ENCODE data around the gene MX1.

MX1 gene

GRCh38 chr21:41431788-41432548 is 5.9 kb downstream of the MX1 start:
- TF ChIP-seq Cebpa-rat (IDR thresholded peaks at IDR 0.05) = no peak
- Histone ChIP-seq H3K9ac (peak overlapping the region in 6 of 11 experiments; percentile 21 to 63 (median 50); a peak in 9 of 22 replicates), H3K4me3 (peak overlapping the region in 4 of 10 experiments; percentile 7 to 20 (median 12); a peak in 2 of 20 replicates), H3K4me1 (peaks cover 33 to 64% (median 61%) of the 10 kb centered on the region in 10 experiments), H3K36me3 (peaks cover 18 to 80% (median 28%) of the 10 kb centered on the region in 11 experiments; a peak in 20 of 22 replicates), H3K4me2 (peak overlapping the region; percentile 49 to 94 (median 77)), H3K9me3 (replicated peaks in 1 of 11) (peaks cover 35 to 44% (median 40%) of the 10 kb centered on the region in 11 experiments), H3K27ac (peak overlapping the region in 7 of 11 experiments; percentile 43 to 79 (median 68); a peak in 14 of 22 replicates), H4K20me1 (peaks cover 0 to 13% (median 0%) of the 10 kb centered on the region in 11 experiments; a peak in 1 of 22 replicates), H3K27me3 (peaks cover 8 to 25% (median 13%) of the 10 kb centered on the region in 11 experiments)

DNA sequence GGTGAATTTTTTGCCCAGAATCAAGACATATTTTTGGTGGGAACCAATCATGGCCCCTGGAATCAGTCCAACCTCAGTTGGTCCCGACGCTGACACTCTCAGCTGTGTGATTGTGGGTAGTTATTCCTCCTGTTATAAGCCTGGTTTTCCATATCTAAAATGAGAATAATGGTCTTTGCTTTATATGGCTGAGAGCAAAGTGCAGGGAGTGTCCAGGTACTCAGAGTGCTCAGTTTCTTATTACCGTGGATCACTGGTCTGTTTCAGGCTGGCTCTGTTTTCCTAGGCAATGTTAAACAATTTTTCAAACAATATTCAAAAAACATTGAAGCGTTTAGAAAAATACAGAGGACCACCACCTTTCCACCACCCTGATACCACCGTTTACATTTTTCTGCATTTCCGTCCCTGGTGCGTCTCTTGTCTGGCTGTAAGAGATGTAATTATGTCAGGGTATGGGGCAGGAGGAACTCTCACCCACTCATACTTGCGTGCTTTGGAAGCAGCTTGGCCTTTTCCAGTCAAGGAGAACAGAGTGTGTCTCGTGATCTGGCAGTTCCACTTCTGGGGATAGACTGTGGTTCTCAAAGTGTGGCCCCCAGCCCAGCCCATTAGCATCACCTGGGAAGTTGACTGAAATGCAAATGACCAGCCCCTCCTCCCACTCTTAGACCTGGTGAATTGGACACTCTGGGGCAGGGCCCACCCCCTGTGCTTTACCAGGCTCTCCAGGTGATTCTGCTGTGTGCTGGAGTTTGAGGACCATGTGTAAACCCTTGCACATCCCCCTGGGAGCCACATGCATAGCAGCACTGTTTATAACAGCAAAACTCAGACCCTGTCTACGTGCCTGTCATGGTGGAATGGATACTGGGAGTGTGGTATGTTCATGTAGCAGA is 6.8 kb downstream of the MX1 start:
- peak overlapping the region in 7 of 11 experiments; percentile 34 to 79 (median 68); a peak in 11 of 22 replicates for H3K27ac ChIP-seq
- TF ChIP-seq Cebpa-rat (IDR thresholded peaks at IDR 0.05) = no peak
- H3K27me3 ChIP-seq = peaks cover 0 to 16% (median 4%) of the 10 kb centered on the region in 11 experiments; a peak in 16 of 22 replicates
- peaks cover 24 to 56% (median 52%) of the 10 kb centered on the region in 10 experiments for H3K4me1 ChIP-seq
- H3K4me3 ChIP-seq = no peak overlapping the region
- peak overlapping the region; percentile 49 to 94 (median 77); a peak in 21 of 22 replicates for H3K4me2 ChIP-seq
- H4K20me1 ChIP-seq = peaks cover 0 to 13% (median 0%) of the 10 kb centered on the region in 11 experiments; a peak in 1 of 22 replicates
- H3K9ac ChIP-seq = peak overlapping the region in 5 of 11 experiments; percentile 21 to 63 (median 51); a peak in 7 of 22 replicates
- H3K9me3 ChIP-seq (replicated peaks in 1 of 11) = peaks cover 35 to 47% (median 42%) of the 10 kb centered on the region in 11 experiments
- peaks cover 18 to 85% (median 30%) of the 10 kb centered on the region in 11 experiments; a peak in 20 of 22 replicates for H3K36me3 ChIP-seq

GRCh38 chr21:41433566-41433965 is 7.5 kb downstream of the MX1 start:
- no peak overlapping the region for H3K27ac ChIP-seq
- H3K36me3 ChIP-seq = peaks cover 18 to 91% (median 30%) of the 10 kb centered on the region in 11 experiments; a peak in 20 of 22 replicates
- peak overlapping the region in 4 of 11 experiments; percentile 77 to 94 (median 88); a peak in 7 of 22 replicates for H3K4me2 ChIP-seq
- H3K9ac ChIP-seq = no peak overlapping the region
- H3K9me3 ChIP-seq (replicated peaks in 1 of 11) = peaks cover 35 to 47% (median 42%) of the 10 kb centered on the region in 11 experiments
- H4K20me1 ChIP-seq = peaks cover 0 to 17% (median 0%) of the 10 kb centered on the region in 11 experiments; a peak in 1 of 22 replicates
- H3K4me3 ChIP-seq = no peak overlapping the region
- no peak for TF ChIP-seq Cebpa-rat (IDR thresholded peaks at IDR 0.05)
- H3K27me3 ChIP-seq = peaks cover 0 to 9% (median 0%) of the 10 kb centered on the region in 11 experiments; a peak in 6 of 22 replicates
- H3K4me1 ChIP-seq = peaks cover 17 to 48% (median 45%) of the 10 kb centered on the region in 10 experiments

GRCh38 chr21:41435706-41436105 is 9.7 kb downstream of the MX1 start:
- TF ChIP-seq Cebpa-rat (IDR thresholded peaks at IDR 0.05) = no peak
- peaks cover 12 to 30% (median 26%) of the 10 kb centered on the region in 10 experiments; a peak in 19 of 20 replicates for H3K4me1 ChIP-seq
- H3K4me2 ChIP-seq = no peak overlapping the region
- peaks cover 18 to 97% (median 30%) of the 10 kb centered on the region in 11 experiments; a peak in 20 of 22 replicates for H3K36me3 ChIP-seq
- H3K27ac ChIP-seq = no peak overlapping the region
- H3K27me3 ChIP-seq = no peaks in the 10 kb centered on the region
- H3K9ac ChIP-seq = no peak overlapping the region
- peaks cover 35 to 47% (median 42%) of the 10 kb centered on the region in 11 experiments for H3K9me3 ChIP-seq (replicated peaks in 1 of 11)
- H3K4me3 ChIP-seq = no peak overlapping the region
- H4K20me1 ChIP-seq = 0 out of 22 replicates have a peak, but pooled peaks cover 0 to 5% (median 0%) of the 10 kb centered on the region in 11 experiments

GRCh38 chr21:41437729-41438128 is 11.7 kb downstream of the MX1 start:
- Histone ChIP-seq H3K4me3 (no peak overlapping the region), H3K4me1 (peaks cover 0 to 9% (median 6%) of the 10 kb centered on the region in 10 experiments; a peak in 16 of 20 replicates), H4K20me1 (0 out of 22 replicates have a peak, but pooled peaks cover 0 to 5% (median 0%) of the 10 kb centered on the region in 11 experiments), H3K4me2 (no peak overlapping the region), H3K27me3 (no peaks in the 10 kb centered on the region), H3K9ac (no peak overlapping the region), H3K36me3 (peaks cover 18 to 100% (median 41%) of the 10 kb centered on the region in 11 experiments; a peak in 20 of 22 replicates), H3K27ac (no peak overlapping the region), H3K9me3 (replicated peaks in 1 of 11) (peaks cover 35 to 46% (median 41%) of the 10 kb centered on the region in 11 experiments)
- TF ChIP-seq Cebpa-rat (IDR thresholded peaks at IDR 0.05) = no peak

GRCh38 chr21:41438425-41439113 is 12.5 kb downstream of the MX1 start:
- no peak for TF ChIP-seq Cebpa-rat (IDR thresholded peaks at IDR 0.05)
- Histone ChIP-seq H3K27me3 (no peaks in the 10 kb centered on the region), H3K9me3 (replicated peaks in 1 of 11) (peaks cover 30 to 40% (median 35%) of the 10 kb centered on the region in 11 experiments), H3K9ac (no peak overlapping the region), H3K27ac (no peak overlapping the region), H3K4me3 (no peak overlapping the region), H4K20me1 (0 out of 22 replicates have a peak, but pooled peaks cover 0 to 5% (median 0%) of the 10 kb centered on the region in 11 experiments), H3K4me2 (no peak overlapping the region), H3K4me1 (peaks cover 0 to under 1% (median 0%) of the 10 kb centered on the region in 10 experiments; a peak in 2 of 20 replicates), H3K36me3 (peaks cover 18 to 100% (median 41%) of the 10 kb centered on the region in 11 experiments; a peak in 20 of 22 replicates)

DNA sequence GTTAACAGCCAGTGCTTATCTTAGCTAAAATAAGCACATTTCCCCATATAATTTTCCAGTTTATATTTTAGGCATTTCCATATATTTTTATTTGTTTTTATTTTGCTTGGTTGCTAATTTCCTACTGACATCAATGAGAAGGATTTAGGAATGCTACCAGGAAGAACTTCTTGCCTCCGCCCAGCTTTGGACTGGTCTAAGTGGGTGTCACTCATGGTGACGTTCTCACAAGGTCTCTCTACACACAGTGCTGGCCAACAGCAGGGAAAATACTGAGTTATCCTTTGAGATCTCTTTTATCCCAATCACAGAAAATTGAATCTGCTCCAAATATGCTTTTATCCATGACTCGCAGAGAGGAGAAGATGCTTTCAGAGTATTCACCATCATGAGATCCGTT is 13.2 kb downstream of the MX1 start:
- Histone ChIP-seq H4K20me1 (0 out of 22 replicates have a peak, but pooled peaks cover 0 to 5% (median 0%) of the 10 kb centered on the region in 11 experiments), H3K9ac (no peak overlapping the region), H3K27me3 (no peaks in the 10 kb centered on the region), H3K4me3 (no peak overlapping the region), H3K27ac (no peak overlapping the region), H3K36me3 (peaks cover 18 to 98% (median 36%) of the 10 kb centered on the region in 11 experiments; a peak in 20 of 22 replicates), H3K9me3 (replicated peaks in 1 of 11) (peaks cover 23 to 33% (median 28%) of the 10 kb centered on the region in 11 experiments), H3K4me1 (no peaks in the 10 kb centered on the region), H3K4me2 (no peak overlapping the region)
- no peak for TF ChIP-seq Cebpa-rat (IDR thresholded peaks at IDR 0.05)

Measured in BLaER1 treated with 17β-estradiol and CSF1 and Interleukin-3, amounts not matched to agents 10 nM and 100 nM (cell line).